ENCODE results near the gene GMEB2.

- TF ChIP-seq CTCF (IDR thresholded peaks at IDR 0.05) (no peak), POLR2AphosphoS5 (IDR thresholded peaks at IDR 0.05) (no peak)
Observed at GRCh38 chr20:63617092-63617875, 9.6 kb downstream of the GMEB2 start.
